NCI-H187 (cell line): ENCODE data around the gene NRCAM.
A peak's percentile ranks its signal among the peaks of the same experiment; 100 is the strongest.

ENCODE experiments used
- DNase-seq, 2 experiments: peaks; one replicate each; lab custom pipeline; 2025; lab: John Stamatoyannopoulos, UW

Gene NRCAM

GRCh38 chr7:108248418-108248817, 207.8 kb downstream of the NRCAM start:
- DNase-seq: no peak

- no peak for DNase-seq
Measured at GRCh38 chr7:108247614-108248013, 208.6 kb downstream of the NRCAM start.

- no peak for DNase-seq
Measured at GRCh38 chr7:108246227-108246837, 209.9 kb downstream of the NRCAM start.

- DNase-seq: no peak
Measured at GRCh38 chr7:108245523-108246226, 210.6 kb downstream of the NRCAM start.

GRCh38 chr7:108244110-108244509, 212.1 kb downstream of the NRCAM start:
- DNase-seq: no peak

- DNase-seq: peak in 1 of 2 experiments; percentile 60
Measured at GRCh38 chr7:108239501-108240225, 216.6 kb downstream of the NRCAM start.

GRCh38 chr7:108236681-108237415, 219.4 kb downstream of the NRCAM start:
- no peak for DNase-seq

- DNase-seq: no peak
Measured at GRCh38 chr7:108235451-108236061, 220.7 kb downstream of the NRCAM start.

- DNase-seq: no peak
Measured at GRCh38 chr7:108234971-108235450, 221.2 kb downstream of the NRCAM start.

GRCh38 chr7:108234281-108234680, 222.0 kb downstream of the NRCAM start:
- no peak for DNase-seq

- DNase-seq: no peak
Measured at GRCh38 chr7:108232076-108232475, 224.2 kb downstream of the NRCAM start.

- no peak for DNase-seq
Measured at GRCh38 chr7:108231221-108231620, 225.0 kb downstream of the NRCAM start.

GRCh38 chr7:108227366-108227765, 228.9 kb downstream of the NRCAM start:
- no peak for DNase-seq

- no peak for DNase-seq
Measured at GRCh38 chr7:108226816-108227299, 229.4 kb downstream of the NRCAM start.

GRCh38 chr7:108225531-108226181, 230.6 kb downstream of the NRCAM start:
- no peak for DNase-seq

GRCh38 chr7:108224387-108224786, 231.8 kb downstream of the NRCAM start:
- no peak for DNase-seq

- DNase-seq: no peak
Measured at GRCh38 chr7:108222236-108222892, 233.9 kb downstream of the NRCAM start.

- DNase-seq: no peak
Measured at GRCh38 chr7:108211382-108212201, 244.6 kb downstream of the NRCAM start.

- no peak for DNase-seq
Measured at GRCh38 chr7:108210796-108211195, 245.4 kb downstream of the NRCAM start.

GRCh38 chr7:108205311-108205710, 250.9 kb downstream of the NRCAM start:
- no peak for DNase-seq
